ENCODE data around the gene PLCZ1.
"Not testable (repeated sequence)": the region's sequence is repeated elsewhere in the genome, so short reads cannot be mapped to it uniquely, and the experiment has no call there.

The PLCZ1 gene

GRCh38 chr12:18737819-18738218 is at the start of gene PLCZ1, which contains the start of gene CAPZA3:
PLCZ1 (minus strand) TSS chr12:18738012; CDS start chr12:18737371, 641 bp downstream.
CAPZA3 (plus strand) TSS chr12:18738119; CDS start chr12:18738269, 150 bp downstream.
- DNase-seq, result no peak

GRCh38 chr12:18785465-18785864 is 47.7 kb upstream of the PLCZ1 start:
- DNase-seq, result not testable (repeated sequence)

GRCh38 chr12:18782827-18783226 is 45.0 kb upstream of the PLCZ1 start:
- DNase-seq, result no peak

- not testable (repeated sequence) for DNase-seq
Observed at GRCh38 chr12:18766479-18766878, 28.7 kb upstream of the PLCZ1 start.

GRCh38 chr12:18755341-18755740 is 17.5 kb upstream of the PLCZ1 start:
- DNase-seq, result no peak

GRCh38 chr12:18754124-18754707 is 16.4 kb upstream of the PLCZ1 start:
- no peak for DNase-seq

GRCh38 chr12:18753481-18754123 is 15.8 kb upstream of the PLCZ1 start:
- no peak for DNase-seq

GRCh38 chr12:18752947-18753346 is 15.1 kb upstream of the PLCZ1 start:
- no peak for DNase-seq

- DNase-seq, result no peak
Observed at GRCh38 chr12:18752280-18752920, 14.6 kb upstream of the PLCZ1 start.

GRCh38 chr12:18751866-18752265 is 14.1 kb upstream of the PLCZ1 start:
- no peak for DNase-seq

- DNase-seq, result no peak
Observed at GRCh38 chr12:18750085-18750484, 12.3 kb upstream of the PLCZ1 start.

GRCh38 chr12:18749386-18749957 is 11.7 kb upstream of the PLCZ1 start:
- DNase-seq, result no peak

- DNase-seq, result no peak
Observed at GRCh38 chr12:18747895-18748294, 10.1 kb upstream of the PLCZ1 start.

- DNase-seq, result no peak
Observed at GRCh38 chr12:18731156-18731555, 6.7 kb downstream of the PLCZ1 start.

GRCh38 chr12:18723752-18724151 is 14.1 kb downstream of the PLCZ1 start:
- no peak for DNase-seq

- no peak for DNase-seq
Observed at GRCh38 chr12:18721452-18721851, 16.4 kb downstream of the PLCZ1 start.

- DNase-seq, result no peak
Observed at GRCh38 chr12:18720690-18721089, 17.1 kb downstream of the PLCZ1 start.

- no peak for DNase-seq
Observed at GRCh38 chr12:18719922-18720510, 17.8 kb downstream of the PLCZ1 start.

- no peak for DNase-seq
Observed at GRCh38 chr12:18718462-18718861, 19.4 kb downstream of the PLCZ1 start.

- no peak for DNase-seq
Observed at GRCh38 chr12:18716236-18716635, 21.6 kb downstream of the PLCZ1 start.

- no peak for DNase-seq
Observed at GRCh38 chr12:18706798-18707197, 31.0 kb downstream of the PLCZ1 start.

- DNase-seq, result no peak
Observed at GRCh38 chr12:18703911-18704310, 33.9 kb downstream of the PLCZ1 start.

GRCh38 chr12:18703321-18703720 is 34.5 kb downstream of the PLCZ1 start:
- no peak for DNase-seq

- DNase-seq, result no peak
Observed at GRCh38 chr12:18700271-18700670, 37.5 kb downstream of the PLCZ1 start.
